Neural progenitor cell (in vitro differentiated cells): ENCODE measurements around the gene PTPRN2. TPM values are rescaled to one million over a fixed set of nuclear protein-coding genes. Genes with fewer than 3 reads are reported as not detected.

Experiments
- DNase-seq: peaks from one replicate; pipeline ENCODE4 v3.0.0-alpha.2; 2016; ENCODE audit warnings: low spot score
- H2AFZ ChIP-seq: fragments of 200-600 bp; sonication (generic); replicated peaks from 2 replicates; pipeline ENCODE4 v1.6.1; 2016; ENCODE audit warnings: antibody characterized with exemption
- H3F3A ChIP-seq: fragments of 200-600 bp; sonication (generic); 2 replicates; pipeline ENCODE4 v1.6.1; 2016; ENCODE audit warnings: antibody characterized with exemption, low read depth
- H3K27ac ChIP-seq: fragments of 200-600 bp; sonication (generic); 2 replicates; pipeline ENCODE4 v1.5.1; 2016; ENCODE audit warnings: mild to moderate bottlenecking
- H3K27me3 ChIP-seq: fragments of 200-600 bp; sonication (generic); 2 replicates; pipeline ENCODE4 v1.6.1; 2016; ENCODE audit warnings: mild to moderate bottlenecking, moderate library complexity
- H3K36me3 ChIP-seq: fragments of 200-600 bp; sonication (generic); 2 replicates; pipeline ENCODE4 v1.5.1; 2016
- H3K4me1 ChIP-seq: fragments of 200-600 bp; sonication (generic); 2 replicates; pipeline ENCODE4 v1.6.1; 2016; ENCODE audit warnings: mixed run types
- H3K4me2 ChIP-seq: fragments of 200-600 bp; sonication (generic); 2 replicates; pipeline ENCODE4 v1.6.1; 2016
- H3K4me3 ChIP-seq: fragments of 200-600 bp; sonication (generic); 2 replicates; pipeline ENCODE4 v1.5.1; 2016
- H3K79me2 ChIP-seq: fragments of 200-600 bp; sonication (generic); 2 replicates; pipeline ENCODE4 v1.6.1; 2016; ENCODE audit warnings: low read depth
- H3K9ac ChIP-seq: fragments of 200-600 bp; sonication (generic); 2 replicates; pipeline ENCODE4 v1.6.1; 2016
- H3K9me3 ChIP-seq: fragments of 200-600 bp; sonication (generic); 2 replicates; pipeline ENCODE4 v1.5.1; 2016; ENCODE audit warnings: low read depth
- H4K20me1 ChIP-seq: fragments of 200-600 bp; sonication (generic); 2 replicates; pipeline ENCODE4 v1.6.1; 2016; ENCODE audit warnings: low read depth
- H3K27ac Mint-ChIP-seq: 3 replicates; pipeline ENCODE4 v1.8.0; 2021; ENCODE audit warnings: mixed read lengths
- H3K27me3 Mint-ChIP-seq: 2 replicates; pipeline ENCODE4 v1.8.0; 2022; ENCODE audit warnings: low read depth, mild to moderate bottlenecking, inconsistent platforms, moderate library complexity, mixed read lengths; ENCODE audit not compliant: insufficient read depth
- H3K36me3 Mint-ChIP-seq: 3 replicates; pipeline ENCODE4 v1.8.0; 2021; ENCODE audit warnings: mixed read lengths
- H3K4me1 Mint-ChIP-seq: 3 replicates; pipeline ENCODE4 v1.8.0; 2021; ENCODE audit warnings: mixed read lengths
- H3K4me3 Mint-ChIP-seq: 3 replicates; pipeline ENCODE4 v1.8.0; 2021; ENCODE audit warnings: mild to moderate bottlenecking, moderate library complexity, mixed read lengths
- H3K9me3 Mint-ChIP-seq: 3 replicates; pipeline ENCODE4 v1.8.0; 2020; ENCODE audit warnings: mixed read lengths
- EZH2 ChIP-seq: fragments of 200-600 bp; sonication (generic); IDR thresholded peaks from 2 replicates; pipeline ENCODE4 v1.6.1; 2017; ENCODE audit warnings: antibody characterized with exemption, mild to moderate bottlenecking, moderate library complexity
- EZH2phosphoT487 ChIP-seq: fragments of 200-600 bp; sonication (generic); IDR thresholded peaks from 2 replicates; pipeline ENCODE4 v1.6.1; 2017; ENCODE audit warnings: antibody characterized with exemption
- total RNA-seq: library from RNA; depleted of rRNA; stranded (reverse); fragments of >200 nt; gene quantifications from 2 replicates; pipeline ENCODE4 v1.2.3, GENCODE V29; 2015; ENCODE audit warnings: low replicate concordance
- TF ChIP-seq, protein P1 (sequence below): fragments of 200-600 bp; sonication (generic); IDR thresholded peaks from 2 replicates; pipeline ENCODE4 v1.5.1; 2017; ENCODE audit warnings: antibody characterized with exemption, mild to moderate bottlenecking

The PTPRN2 gene
- total RNA-seq, 1 donor from 2014 or later, result 3.0 TPM

DNA sequence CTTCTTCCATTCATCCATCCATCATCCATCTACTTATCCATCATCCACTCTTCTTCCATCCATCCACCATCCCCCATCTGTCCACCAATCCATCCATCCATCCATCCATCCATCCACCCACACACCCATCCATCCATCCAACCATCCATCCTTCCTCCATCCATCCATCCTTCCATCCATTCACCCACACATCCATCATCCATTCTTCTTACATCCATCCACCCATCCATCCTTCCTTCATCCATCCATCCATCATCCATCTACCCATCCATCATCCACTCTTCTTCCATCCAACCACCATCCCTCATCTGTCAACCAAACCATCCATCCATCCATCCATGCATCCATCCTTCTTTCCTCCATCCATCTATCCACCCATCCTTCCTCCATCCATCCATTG lies 821.5 kb downstream of the PTPRN2 start:
- Histone ChIP-seq H3K27me3 (no peaks in the 10 kb centered on the region), H3K9me3 (no peaks in the 10 kb centered on the region), H3K9ac (no peak overlapping the region), H3K4me3 (no peak overlapping the region), H3K36me3 (no peaks in the 10 kb centered on the region), H2AFZ (no peak overlapping the region), H3K79me2 (no peaks in the 10 kb centered on the region), H3F3A (no peaks in the 10 kb centered on the region), H3K4me1 (peaks cover 10% of the 10 kb centered on the region), H3K27ac (no peak overlapping the region), H4K20me1 (no peaks in the 10 kb centered on the region), H3K4me2 (no peak overlapping the region)
- no peaks in the 10 kb centered on the region for H3K36me3 Mint-ChIP-seq
- TF ChIP-seq, protein P1, sequence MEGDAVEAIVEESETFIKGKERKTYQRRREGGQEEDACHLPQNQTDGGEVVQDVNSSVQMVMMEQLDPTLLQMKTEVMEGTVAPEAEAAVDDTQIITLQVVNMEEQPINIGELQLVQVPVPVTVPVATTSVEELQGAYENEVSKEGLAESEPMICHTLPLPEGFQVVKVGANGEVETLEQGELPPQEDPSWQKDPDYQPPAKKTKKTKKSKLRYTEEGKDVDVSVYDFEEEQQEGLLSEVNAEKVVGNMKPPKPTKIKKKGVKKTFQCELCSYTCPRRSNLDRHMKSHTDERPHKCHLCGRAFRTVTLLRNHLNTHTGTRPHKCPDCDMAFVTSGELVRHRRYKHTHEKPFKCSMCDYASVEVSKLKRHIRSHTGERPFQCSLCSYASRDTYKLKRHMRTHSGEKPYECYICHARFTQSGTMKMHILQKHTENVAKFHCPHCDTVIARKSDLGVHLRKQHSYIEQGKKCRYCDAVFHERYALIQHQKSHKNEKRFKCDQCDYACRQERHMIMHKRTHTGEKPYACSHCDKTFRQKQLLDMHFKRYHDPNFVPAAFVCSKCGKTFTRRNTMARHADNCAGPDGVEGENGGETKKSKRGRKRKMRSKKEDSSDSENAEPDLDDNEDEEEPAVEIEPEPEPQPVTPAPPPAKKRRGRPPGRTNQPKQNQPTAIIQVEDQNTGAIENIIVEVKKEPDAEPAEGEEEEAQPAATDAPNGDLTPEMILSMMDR, result no peak
- TF ChIP-seq EZH2, result no peak
- TF ChIP-seq EZH2phosphoT487, result no peak
- H3K4me3 Mint-ChIP-seq, result no peak overlapping the region
- H3K27me3 Mint-ChIP-seq, result peaks cover 7% of the 10 kb centered on the region
- peaks cover 27% of the 10 kb centered on the region for H3K4me1 Mint-ChIP-seq
- H3K9me3 Mint-ChIP-seq, result peaks cover 23% of the 10 kb centered on the region
- no peak for DNase-seq
- no peak overlapping the region for H3K27ac Mint-ChIP-seq

DNA sequence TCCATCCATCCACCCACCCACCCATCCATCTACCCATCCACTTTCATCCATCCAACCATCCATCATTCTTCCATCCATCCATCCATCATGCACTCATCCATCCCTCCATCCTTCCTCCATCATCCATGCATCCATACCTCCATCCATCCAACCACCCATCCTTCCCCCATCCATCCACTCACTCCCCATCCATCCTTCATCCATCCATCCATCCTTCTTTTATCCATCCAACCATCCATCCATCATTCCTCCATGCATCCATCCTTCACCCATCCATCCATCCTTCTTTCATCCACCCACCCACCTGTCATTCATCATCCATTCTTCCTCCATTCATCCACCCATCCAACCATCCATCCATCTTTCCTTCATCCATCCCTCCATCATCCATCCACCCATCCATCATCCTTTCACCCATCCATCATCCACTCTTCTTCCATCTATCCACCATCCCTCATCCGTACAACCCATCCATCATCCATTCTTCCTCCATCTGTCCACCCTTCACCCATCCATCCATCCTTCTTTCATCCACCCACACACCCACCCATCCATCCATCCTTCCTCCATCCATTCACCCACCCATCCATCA lies 822.6 kb downstream of the PTPRN2 start:
- Mint-ChIP-seq H3K4me1 (peaks cover 28% of the 10 kb centered on the region), H3K4me3 (no peak overlapping the region), H3K9me3 (peaks cover 25% of the 10 kb centered on the region), H3K36me3 (no peaks in the 10 kb centered on the region), H3K27ac (no peak overlapping the region), H3K27me3 (peaks cover 9% of the 10 kb centered on the region)
- H3K9ac ChIP-seq, result no peak overlapping the region
- no peak overlapping the region for H3K27ac ChIP-seq
- H3K4me3 ChIP-seq, result no peak overlapping the region
- no peak overlapping the region for H2AFZ ChIP-seq
- TF ChIP-seq, protein P1, result no peak
- no peak for TF ChIP-seq EZH2phosphoT487
- TF ChIP-seq EZH2, result no peak
- H3K9me3 ChIP-seq, result no peaks in the 10 kb centered on the region
- no peaks in the 10 kb centered on the region for H3F3A ChIP-seq
- no peaks in the 10 kb centered on the region for H4K20me1 ChIP-seq
- H3K4me2 ChIP-seq, result no peak overlapping the region
- peaks cover 10% of the 10 kb centered on the region for H3K4me1 ChIP-seq
- DNase-seq, result no peak
- no peaks in the 10 kb centered on the region for H3K27me3 ChIP-seq
- no peaks in the 10 kb centered on the region for H3K36me3 ChIP-seq
- no peaks in the 10 kb centered on the region for H3K79me2 ChIP-seq

DNA sequence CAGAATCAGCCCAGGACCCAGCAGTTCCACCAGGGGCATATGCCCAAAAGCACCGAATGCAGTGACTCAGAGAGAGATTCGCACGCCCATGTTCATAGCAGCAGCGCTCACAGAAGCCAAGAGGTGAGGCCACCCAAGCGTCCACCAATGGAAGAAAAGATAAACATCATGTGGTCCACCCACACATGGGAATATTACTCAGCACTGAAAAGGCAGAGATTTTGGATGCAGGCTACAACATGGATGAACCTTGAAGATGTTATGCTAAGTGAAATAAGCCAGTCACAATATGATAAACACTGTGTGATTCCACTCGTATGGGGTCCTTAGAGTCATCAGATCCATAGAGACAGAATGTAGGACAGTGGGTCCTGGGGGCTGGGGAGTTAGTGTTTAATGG lies 823.4 kb downstream of the PTPRN2 start:
- peaks cover 9% of the 10 kb centered on the region for H3K27me3 Mint-ChIP-seq
- no peaks in the 10 kb centered on the region for H3K27me3 ChIP-seq
- no peak overlapping the region for H3K4me2 ChIP-seq
- no peak overlapping the region for H3K4me3 ChIP-seq
- no peaks in the 10 kb centered on the region for H3K79me2 ChIP-seq
- no peaks in the 10 kb centered on the region for H4K20me1 ChIP-seq
- peaks cover 25% of the 10 kb centered on the region for H3K4me1 Mint-ChIP-seq
- peaks cover 25% of the 10 kb centered on the region for H3K9me3 Mint-ChIP-seq
- H3K4me3 Mint-ChIP-seq, result no peak overlapping the region
- no peak overlapping the region for H3K27ac Mint-ChIP-seq
- no peaks in the 10 kb centered on the region for H3K36me3 Mint-ChIP-seq
- H3F3A ChIP-seq, result no peaks in the 10 kb centered on the region
- peaks cover 8% of the 10 kb centered on the region for H3K4me1 ChIP-seq
- no peak overlapping the region for H3K27ac ChIP-seq
- TF ChIP-seq, protein P1, result no peak
- TF ChIP-seq EZH2phosphoT487, result no peak
- no peaks in the 10 kb centered on the region for H3K9me3 ChIP-seq
- no peak overlapping the region for H3K9ac ChIP-seq
- no peak for DNase-seq
- no peak overlapping the region for H2AFZ ChIP-seq
- no peaks in the 10 kb centered on the region for H3K36me3 ChIP-seq
